ENCODE results near the gene TRAPPC2L. TPM values are rescaled to one million over a fixed set of nuclear protein-coding genes. Genes with fewer than 3 reads are reported as not detected.

The TRAPPC2L gene
- total RNA-seq, 1 donor from 2014 or later: 50.6 TPM

DNA sequence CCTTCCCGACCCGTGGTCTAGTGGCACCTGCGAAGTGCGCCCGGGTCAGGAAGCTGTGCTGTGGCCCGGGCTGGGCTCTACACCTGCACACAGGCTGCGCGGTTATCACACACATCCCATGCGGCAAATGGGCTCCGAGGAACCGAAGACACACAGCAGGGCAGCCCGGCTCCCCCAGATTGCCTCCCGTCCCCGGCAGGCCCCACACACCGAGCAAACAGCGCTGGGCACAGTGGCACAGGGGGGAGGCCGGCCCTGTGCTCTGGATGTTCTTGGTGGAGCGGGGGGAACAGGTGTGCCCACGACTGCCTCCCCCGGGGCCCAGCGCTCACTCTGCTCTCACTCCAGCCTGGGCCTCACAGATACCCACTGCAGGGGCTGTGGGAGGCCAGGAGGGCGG, 38.4 kb downstream of the TRAPPC2L start:
- Mint-ChIP-seq H3K4me1 (ENCODE audit: low read depth, unreplicated experiment) (peaks cover 6% of the 10 kb centered on the region), H3K4me3 (ENCODE audit: unreplicated experiment) (no peak overlapping the region), H3K36me3 (ENCODE audit: unreplicated experiment) (peaks cover 4% of the 10 kb centered on the region), H3K9me3 (ENCODE audit: unreplicated experiment) (peaks cover 24% of the 10 kb centered on the region), H3K27ac (ENCODE audit: unreplicated experiment) (no peak overlapping the region), H3K27me3 (ENCODE audit: unreplicated experiment) (peaks cover 15% of the 10 kb centered on the region)
- TF ChIP-seq, protein P1, sequence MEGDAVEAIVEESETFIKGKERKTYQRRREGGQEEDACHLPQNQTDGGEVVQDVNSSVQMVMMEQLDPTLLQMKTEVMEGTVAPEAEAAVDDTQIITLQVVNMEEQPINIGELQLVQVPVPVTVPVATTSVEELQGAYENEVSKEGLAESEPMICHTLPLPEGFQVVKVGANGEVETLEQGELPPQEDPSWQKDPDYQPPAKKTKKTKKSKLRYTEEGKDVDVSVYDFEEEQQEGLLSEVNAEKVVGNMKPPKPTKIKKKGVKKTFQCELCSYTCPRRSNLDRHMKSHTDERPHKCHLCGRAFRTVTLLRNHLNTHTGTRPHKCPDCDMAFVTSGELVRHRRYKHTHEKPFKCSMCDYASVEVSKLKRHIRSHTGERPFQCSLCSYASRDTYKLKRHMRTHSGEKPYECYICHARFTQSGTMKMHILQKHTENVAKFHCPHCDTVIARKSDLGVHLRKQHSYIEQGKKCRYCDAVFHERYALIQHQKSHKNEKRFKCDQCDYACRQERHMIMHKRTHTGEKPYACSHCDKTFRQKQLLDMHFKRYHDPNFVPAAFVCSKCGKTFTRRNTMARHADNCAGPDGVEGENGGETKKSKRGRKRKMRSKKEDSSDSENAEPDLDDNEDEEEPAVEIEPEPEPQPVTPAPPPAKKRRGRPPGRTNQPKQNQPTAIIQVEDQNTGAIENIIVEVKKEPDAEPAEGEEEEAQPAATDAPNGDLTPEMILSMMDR (IDR thresholded peaks at IDR 0.05; ENCODE audit: partially characterized antibody, unreplicated experiment): no peak
- DNase-seq: no peak

DNA sequence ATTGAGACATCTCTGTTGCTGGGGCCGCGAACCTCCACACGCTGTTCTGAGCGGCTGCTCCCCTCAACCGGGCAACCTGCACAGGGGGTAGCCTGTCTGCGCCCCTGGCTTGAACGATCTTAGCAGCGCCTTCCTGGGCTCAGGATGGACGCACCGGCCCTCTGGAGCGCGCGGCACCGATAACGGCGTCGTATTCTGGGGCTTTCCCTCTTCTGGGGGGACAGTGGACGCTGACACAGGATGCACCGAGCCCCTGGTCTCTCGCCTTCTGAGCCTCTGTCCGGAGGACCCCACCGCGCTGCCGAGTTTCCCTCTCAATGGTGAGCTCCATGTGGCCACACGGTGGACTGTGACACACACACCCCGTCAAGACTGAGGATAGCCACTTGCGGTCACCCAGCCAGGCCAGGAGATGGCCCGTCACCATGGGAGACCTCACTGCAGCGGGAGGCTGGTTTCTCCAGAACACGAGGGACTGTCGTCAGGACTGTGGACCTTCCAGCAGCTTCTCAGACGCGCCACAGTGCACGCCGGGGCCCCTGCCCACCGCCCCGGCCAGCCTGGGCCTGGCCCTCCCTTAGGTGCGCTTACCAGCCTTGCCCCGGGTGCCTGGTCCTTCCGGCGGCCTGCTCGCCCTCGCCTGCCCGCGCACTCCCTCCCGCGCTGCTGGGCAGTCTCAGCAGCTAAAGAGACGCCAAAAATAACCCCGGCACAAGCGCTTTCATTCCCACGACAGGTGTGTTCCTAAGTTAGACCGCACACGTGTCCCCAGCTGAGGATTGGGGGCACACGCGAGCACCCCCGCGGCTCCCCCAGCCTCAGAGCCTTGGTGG, 39.5 kb downstream of the TRAPPC2L start:
- Mint-ChIP-seq H3K27me3 (ENCODE audit: unreplicated experiment) (peaks cover 7% of the 10 kb centered on the region), H3K4me3 (ENCODE audit: unreplicated experiment) (no peak overlapping the region), H3K9me3 (ENCODE audit: unreplicated experiment) (peaks cover 13% of the 10 kb centered on the region), H3K27ac (ENCODE audit: unreplicated experiment) (no peak overlapping the region), H3K36me3 (ENCODE audit: unreplicated experiment) (no peaks in the 10 kb centered on the region), H3K4me1 (ENCODE audit: low read depth, unreplicated experiment) (peaks cover 6% of the 10 kb centered on the region)
- TF ChIP-seq, protein P1 (IDR thresholded peaks at IDR 0.05; ENCODE audit: partially characterized antibody, unreplicated experiment): no peak
- DNase-seq: no peak

DNA sequence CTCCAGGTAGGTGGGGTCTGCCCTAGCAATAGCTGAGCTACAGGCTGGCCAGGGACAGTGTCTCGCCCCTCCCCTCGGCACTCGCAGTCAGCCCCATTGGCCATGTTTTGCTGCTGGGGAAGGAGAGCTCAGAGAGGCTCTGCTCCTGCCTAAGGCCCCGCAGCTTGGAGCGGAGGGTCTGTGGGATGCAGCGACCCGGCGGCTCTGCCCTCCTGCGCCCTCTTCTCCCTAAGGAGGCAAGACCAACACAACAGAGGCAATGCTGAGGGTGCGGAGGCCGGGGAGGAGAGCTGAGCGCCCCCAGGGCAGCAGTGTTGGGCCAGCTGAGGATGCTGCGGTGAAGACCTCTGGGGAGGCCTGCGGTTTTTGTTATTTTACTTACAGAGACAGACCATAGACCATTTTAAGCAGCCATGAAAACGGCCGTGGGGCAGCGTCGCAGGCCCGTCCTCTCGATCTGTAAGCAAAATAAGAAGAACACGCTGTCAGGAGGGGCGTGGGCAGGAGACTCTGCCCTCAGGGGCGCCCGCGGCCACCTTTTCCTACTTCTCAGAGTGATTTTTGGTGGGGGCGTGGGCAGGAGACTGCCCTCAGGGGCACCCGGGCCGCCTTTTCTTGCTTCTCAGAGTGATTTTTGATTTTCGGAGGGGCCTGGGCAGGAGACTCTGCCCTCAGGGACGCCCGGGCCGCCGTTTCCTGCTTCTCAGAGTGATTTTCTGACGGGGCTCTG, 40.9 kb downstream of the TRAPPC2L start:
- Mint-ChIP-seq H3K36me3 (ENCODE audit: unreplicated experiment) (no peaks in the 10 kb centered on the region), H3K4me1 (ENCODE audit: low read depth, unreplicated experiment) (peaks cover 3% of the 10 kb centered on the region), H3K4me3 (ENCODE audit: unreplicated experiment) (no peak overlapping the region), H3K27ac (ENCODE audit: unreplicated experiment) (no peak overlapping the region), H3K27me3 (ENCODE audit: unreplicated experiment) (peaks cover 2% of the 10 kb centered on the region), H3K9me3 (ENCODE audit: unreplicated experiment) (peaks cover 7% of the 10 kb centered on the region)
- TF ChIP-seq, protein P1 (IDR thresholded peaks at IDR 0.05; ENCODE audit: partially characterized antibody, unreplicated experiment): no peak
- no peak for DNase-seq

DNA sequence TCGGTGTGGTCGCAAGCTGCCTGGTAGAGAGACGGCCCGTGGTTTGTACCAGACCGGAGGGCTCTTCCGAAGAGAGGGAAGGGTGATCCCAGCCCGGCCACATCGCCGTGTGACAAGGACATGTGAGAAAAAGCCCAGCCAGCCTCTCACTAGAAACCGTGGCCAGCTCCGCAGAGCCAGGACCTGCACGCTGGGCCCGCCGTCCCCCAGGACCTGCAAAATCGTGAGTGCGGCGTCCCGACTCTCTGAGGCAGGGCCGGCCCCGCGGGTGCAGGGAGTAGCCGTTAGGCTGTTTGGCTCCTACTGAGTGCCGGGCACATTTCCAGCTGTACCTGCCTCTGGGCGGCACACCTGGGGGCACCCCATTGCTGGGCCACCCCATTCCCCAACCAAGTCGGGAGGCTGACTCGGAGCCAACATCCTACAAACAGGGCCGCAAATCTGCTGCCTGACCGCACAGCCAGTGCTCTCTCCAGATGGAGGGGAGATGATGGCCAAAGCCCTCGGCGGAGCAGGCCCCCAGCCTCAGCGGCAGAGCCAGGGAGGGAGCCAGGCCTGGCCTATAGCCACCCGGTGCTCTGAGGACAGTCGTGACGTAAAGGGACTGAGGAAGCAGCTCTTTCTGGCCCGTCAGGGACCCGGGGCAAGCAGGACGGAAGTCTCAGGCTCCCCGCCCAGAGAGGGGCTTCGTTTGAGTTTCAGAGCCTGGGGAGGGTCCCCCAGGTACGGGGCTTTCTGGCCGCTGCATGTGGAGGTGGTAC, 43.2 kb downstream of the TRAPPC2L start:
- Mint-ChIP-seq H3K27me3 (ENCODE audit: unreplicated experiment) (peaks cover 2% of the 10 kb centered on the region), H3K9me3 (ENCODE audit: unreplicated experiment) (peaks cover 3% of the 10 kb centered on the region), H3K27ac (ENCODE audit: unreplicated experiment) (no peak overlapping the region), H3K36me3 (ENCODE audit: unreplicated experiment) (no peaks in the 10 kb centered on the region), H3K4me3 (ENCODE audit: unreplicated experiment) (no peak overlapping the region), H3K4me1 (ENCODE audit: low read depth, unreplicated experiment) (peaks cover 3% of the 10 kb centered on the region)
- TF ChIP-seq, protein P1 (IDR thresholded peaks at IDR 0.05; ENCODE audit: partially characterized antibody, unreplicated experiment): no peak
- DNase-seq: no peak

Measured in glutamatergic neuron (in vitro differentiated cells).